GM18858 (cell line): ENCODE results near the gene SYF2.
"Not testable (repeated sequence)": the region's sequence is repeated elsewhere in the genome, so short reads cannot be mapped to it uniquely, and the experiment has no call there.

Experiments used
- ATAC-seq: cut with Tn5 transposase; IDR thresholded peaks from one replicate; pipeline ENCODE4 v1.9.1; 2021; ENCODE audit not compliant: unreplicated experiment

SYF2 gene

GRCh38 chr1:25232027-25232865 is at the start of gene SYF2:
SYF2 (minus strand) TSS chr1:25232502; CDS start chr1:25232467, 35 bp downstream.
- ATAC-seq = peak; percentile 63

DNA sequence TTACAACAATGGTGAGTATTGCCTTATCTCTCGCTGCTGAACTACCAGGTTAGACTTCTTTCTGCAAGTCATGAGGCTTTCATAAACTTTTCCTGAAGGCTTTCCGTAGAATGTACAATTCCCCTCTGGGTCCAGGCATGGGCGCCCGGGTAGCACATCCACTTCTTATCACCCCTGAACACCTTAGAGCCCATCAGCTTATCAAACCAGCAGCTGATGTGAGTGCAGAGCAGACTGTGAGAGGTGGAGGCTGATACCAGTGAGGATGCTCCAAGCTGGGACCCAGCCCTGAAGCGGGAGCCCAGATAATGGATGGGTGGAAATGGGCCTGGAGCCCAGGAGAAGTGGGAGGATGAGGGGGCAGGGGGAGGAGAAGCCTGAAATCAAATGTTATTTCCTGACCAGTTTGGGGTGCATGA is 47.4 kb upstream of the SYF2 start:
- ATAC-seq = not testable (repeated sequence)

DNA sequence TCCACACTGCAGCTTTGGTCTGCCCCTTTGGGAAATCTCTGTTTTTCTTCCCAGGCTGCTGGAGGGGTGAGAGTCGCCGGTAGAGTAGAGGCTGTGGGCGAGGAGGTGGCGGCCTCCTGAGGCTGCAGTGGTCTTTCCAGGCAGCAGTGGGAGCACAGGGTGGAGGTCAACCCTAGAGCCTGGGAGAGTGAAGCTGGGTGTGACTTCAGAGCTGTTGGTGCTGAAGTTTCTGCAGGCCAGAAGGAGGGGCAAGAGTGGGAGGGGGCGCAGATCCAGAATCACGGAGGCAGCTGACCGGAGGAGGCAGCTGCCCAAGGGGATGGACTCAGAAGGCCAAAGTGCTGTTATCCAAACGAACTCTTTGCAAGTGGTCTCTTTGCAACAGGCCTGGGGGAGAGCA is 46.5 kb upstream of the SYF2 start:
- not testable (repeated sequence) for ATAC-seq

GRCh38 chr1:25278358-25278757 is 46.1 kb upstream of the SYF2 start:
- not testable (repeated sequence) for ATAC-seq

- ATAC-seq = not testable (repeated sequence)
These were observed 45.0 kb upstream of the SYF2 start for GRCh38 chr1:25277295-25277694.

DNA sequence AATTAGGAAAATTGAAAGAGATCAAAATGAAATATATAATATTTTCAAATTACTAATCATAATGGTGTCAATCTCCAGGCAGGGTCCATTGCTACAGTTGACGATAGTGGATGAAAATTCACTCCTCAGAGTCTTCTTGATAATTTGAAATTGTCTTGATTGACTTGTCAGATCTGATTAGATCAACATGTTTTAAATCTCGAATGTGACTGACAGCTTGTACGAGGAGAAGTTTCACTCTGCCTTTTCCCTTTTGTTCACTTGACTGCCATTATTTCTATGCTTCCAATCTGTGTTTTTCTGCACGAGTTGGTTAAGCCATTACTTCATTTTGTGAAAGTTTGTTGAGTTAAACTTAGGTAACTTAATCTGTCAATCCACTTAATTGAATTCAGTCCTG is 43.3 kb upstream of the SYF2 start:
- ATAC-seq = not testable (repeated sequence)

GRCh38 chr1:25272238-25272637 is 39.9 kb upstream of the SYF2 start, which contains the start of gene RHD:
RHD (plus strand) TSS chr1:25272509; CDS start chr1:25272548, 39 bp downstream.
- not testable (repeated sequence) for ATAC-seq

GRCh38 chr1:25268143-25268760 is 36.0 kb upstream of the SYF2 start:
- not testable (repeated sequence) for ATAC-seq

- not testable (repeated sequence) for ATAC-seq
These were observed 35.2 kb upstream of the SYF2 start for GRCh38 chr1:25267288-25268142.

GRCh38 chr1:25266554-25267287 is 34.4 kb upstream of the SYF2 start:
- ATAC-seq = not testable (repeated sequence)

DNA sequence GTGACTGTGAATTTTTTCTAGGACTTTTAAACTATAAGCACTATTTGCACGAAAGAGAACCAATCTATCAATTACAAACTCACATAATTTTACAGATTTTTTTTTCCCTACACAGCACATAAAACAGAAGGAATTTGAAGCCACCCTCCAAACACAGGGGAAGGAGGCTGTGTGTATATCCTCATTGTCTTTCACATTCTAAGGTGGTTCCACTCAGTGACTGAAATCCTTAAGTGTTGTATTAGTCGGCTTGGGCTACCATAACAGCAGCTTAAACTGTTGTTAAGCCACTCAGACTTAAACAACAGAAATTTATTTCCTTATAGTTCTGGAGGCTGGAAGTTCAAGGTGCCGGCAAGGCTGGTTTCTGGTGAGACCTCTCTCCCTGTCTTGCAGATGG is 28.0 kb upstream of the SYF2 start:
- ATAC-seq = not testable (repeated sequence)

- ATAC-seq = not testable (repeated sequence)
These were observed 27.5 kb upstream of the SYF2 start for GRCh38 chr1:25259813-25260212.

DNA sequence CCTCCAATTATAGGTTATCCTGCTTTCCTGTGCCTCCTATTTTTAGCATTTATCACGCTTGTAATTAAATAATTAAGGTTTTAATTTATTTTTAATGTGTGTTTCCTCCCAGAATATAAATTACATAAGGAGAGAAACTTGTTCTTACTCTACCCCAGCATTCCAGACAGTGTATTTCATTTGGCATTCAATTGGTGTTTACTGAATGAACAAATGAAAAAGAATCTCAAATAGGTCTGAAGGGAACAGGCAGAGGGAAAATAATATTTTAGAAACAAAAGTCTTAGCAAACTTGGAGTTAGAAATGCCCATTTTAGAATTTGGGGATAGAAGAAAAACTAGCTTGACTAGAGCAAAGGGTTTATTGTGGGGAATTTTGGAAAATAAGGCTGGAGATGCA is 24.9 kb upstream of the SYF2 start:
- ATAC-seq = no peak

GRCh38 chr1:25256578-25256965 is 24.3 kb upstream of the SYF2 start:
- no peak for ATAC-seq

DNA sequence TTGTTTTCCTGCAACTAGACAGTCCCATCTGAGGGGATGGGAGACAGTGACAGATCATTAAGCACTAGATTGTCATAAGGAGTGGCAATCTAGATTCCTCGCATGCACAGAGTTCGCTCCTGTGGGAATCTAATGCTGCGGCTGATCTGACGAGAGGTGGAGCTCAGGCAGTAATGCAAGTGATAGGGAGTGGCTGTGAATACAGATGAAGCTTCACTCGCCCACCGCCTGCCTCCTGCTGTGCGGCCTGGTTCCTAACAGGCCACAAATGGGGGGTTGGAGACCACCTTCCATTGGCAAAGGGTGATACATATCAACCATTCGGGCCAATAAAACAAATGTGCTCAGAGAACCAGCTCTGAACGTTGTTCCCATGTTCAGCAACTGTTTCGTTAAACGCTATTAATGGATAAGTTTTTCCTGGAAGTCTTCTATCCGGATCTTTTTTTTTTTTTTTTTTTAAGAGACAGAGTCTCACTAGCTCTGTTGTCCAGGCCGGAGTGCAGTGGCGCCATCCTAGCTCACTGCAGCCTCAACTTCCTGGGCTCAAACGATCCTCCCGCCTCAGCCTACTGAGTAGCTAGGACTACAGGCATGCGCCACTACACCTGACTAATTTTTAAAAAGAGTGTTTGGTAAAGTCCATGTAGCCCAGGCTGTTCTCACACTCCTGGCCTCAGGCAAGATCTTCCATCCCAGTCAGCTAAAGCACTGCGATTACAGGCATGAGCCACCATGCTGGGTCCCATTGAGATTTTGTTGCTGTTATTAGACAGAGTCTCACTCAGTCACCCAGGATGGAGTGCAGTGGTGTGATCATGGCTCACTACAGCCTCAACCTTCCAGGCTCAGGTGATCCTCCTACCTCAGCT is 23.6 kb upstream of the SYF2 start:
- no peak for ATAC-seq

DNA sequence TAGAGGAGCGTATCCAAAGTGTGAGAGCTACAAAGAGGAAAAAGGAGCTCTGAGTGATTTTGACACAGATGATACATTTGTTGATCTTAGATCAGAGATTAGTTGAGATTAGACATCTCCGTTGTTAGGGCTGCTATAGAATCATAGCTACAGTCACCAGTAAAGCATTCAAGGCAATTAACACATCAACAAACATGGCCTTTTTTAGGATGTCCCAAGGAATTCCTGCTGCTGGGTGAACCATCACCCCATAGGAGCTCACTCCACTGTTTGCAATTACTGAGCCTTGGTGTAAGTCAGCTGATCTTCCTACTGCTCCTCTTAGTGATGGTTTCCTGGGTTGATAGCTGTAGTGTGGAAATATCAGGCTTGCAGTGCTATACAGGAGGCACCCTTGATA is 21.6 kb upstream of the SYF2 start:
- ATAC-seq = no peak

DNA sequence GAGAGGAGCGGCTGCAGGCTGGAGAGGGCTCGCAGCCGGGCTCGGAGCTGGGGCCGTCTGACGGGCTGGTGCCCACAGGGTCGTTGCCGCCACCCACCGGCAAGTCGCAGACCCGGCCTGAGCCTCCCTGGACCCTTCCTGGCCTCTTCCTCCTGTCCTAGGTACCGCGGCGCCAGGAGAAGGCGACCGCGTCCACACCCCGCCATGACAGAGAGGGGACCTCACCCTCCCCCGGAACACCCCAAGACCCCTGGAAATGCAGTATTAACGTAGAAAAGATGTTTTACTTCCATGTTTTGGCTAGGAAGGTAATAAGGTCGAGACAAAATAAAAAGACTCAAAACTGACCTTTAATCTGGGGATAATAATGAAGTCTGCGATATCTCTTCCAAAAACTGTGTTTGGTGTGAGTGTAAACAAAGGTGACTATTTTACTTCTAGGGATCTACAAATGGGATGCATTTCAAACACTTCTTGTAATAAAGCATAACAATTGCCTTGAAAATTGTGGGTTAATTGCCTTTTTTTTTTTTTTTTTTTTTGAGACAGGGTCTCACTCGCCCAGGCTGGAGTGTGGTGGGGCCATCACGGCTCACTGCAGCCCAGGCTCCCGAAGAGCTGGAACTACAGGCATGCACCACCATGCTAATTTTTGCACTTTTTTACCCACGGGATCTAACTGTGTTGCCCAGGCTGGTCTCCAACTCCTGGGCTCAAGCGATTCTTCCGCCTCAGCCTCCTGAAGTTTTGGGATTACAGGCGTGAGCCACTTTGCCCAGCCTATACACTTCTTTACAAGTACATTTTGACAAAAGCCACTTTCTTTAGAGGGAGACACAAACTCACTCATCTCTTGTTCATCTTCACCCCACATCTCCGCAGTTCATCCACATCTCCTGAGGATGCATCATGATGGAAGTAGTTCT is 15.8 kb upstream of the SYF2 start:
- ATAC-seq = no peak

- ATAC-seq = peak; percentile 62
These were observed 14.9 kb upstream of the SYF2 start, which contains the start of gene RSRP1 for GRCh38 chr1:25247024-25247828. RSRP1 (minus strand) TSS chr1:25247454; CDS start chr1:25246963, 491 bp downstream.
